RPMI8226 (cell line): Measurements from ENCODE around the gene FBXO31.

Experiments used
- DNase-seq: peaks from one replicate; pipeline ENCODE4 v3.0.0-alpha.2; 2015

Gene FBXO31

GRCh38 chr16:87305505-87306391, 77.8 kb downstream of the FBXO31 start:
- DNase-seq, result no peak

- no peak for DNase-seq
These were observed 78.6 kb downstream of the FBXO31 start for GRCh38 chr16:87304951-87305350.

GRCh38 chr16:87303962-87304521, 79.5 kb downstream of the FBXO31 start:
- DNase-seq, result no peak

GRCh38 chr16:87303431-87303930, 80.1 kb downstream of the FBXO31 start:
- DNase-seq, result no peak

GRCh38 chr16:87298857-87299465, 84.6 kb downstream of the FBXO31 start:
- DNase-seq, result no peak

- peak; percentile 32 for DNase-seq
These were observed 85.5 kb downstream of the FBXO31 start for GRCh38 chr16:87297918-87298631.

- no peak for DNase-seq
These were observed 86.2 kb downstream of the FBXO31 start for GRCh38 chr16:87297407-87297806.

- no peak for DNase-seq
These were observed 87.7 kb downstream of the FBXO31 start for GRCh38 chr16:87295661-87296531.

- DNase-seq, result peak; percentile 45
These were observed 88.3 kb downstream of the FBXO31 start for GRCh38 chr16:87295259-87295658.

- no peak for DNase-seq
These were observed 89.6 kb downstream of the FBXO31 start for GRCh38 chr16:87293990-87294389.

GRCh38 chr16:87291944-87292343, 91.6 kb downstream of the FBXO31 start:
- DNase-seq, result no peak

- no peak for DNase-seq
These were observed 94.7 kb downstream of the FBXO31 start for GRCh38 chr16:87288753-87289362.

- no peak for DNase-seq
These were observed 96.5 kb downstream of the FBXO31 start for GRCh38 chr16:87286839-87287626.

GRCh38 chr16:87284183-87284582, 99.4 kb downstream of the FBXO31 start:
- no peak for DNase-seq

GRCh38 chr16:87279094-87279658, 104.4 kb downstream of the FBXO31 start:
- no peak for DNase-seq

GRCh38 chr16:87278191-87279093, 105.1 kb downstream of the FBXO31 start:
- DNase-seq, result peak; percentile 54
